Body of pancreas (tissue), 4 donors: ENCODE measurements around the gene PHACTR3. TPM values are rescaled to one million over a fixed set of nuclear protein-coding genes. Genes with fewer than 3 reads are reported as not detected.

Experiments
- ATAC-seq: fragments of 150-250 bp; one replicate; pipeline ENCODE4 v1.9.1; 2016
- DNase-seq, 4 donors: peaks; one replicate each; pipeline ENCODE4 v3.0.0-alpha.2; 2019
- H3K27ac ChIP-seq, 4 donors: fragments of 200-600 bp; sonication (generic); 1 replicate in 3 of 4; 2 replicates in 1 of 4; pipeline versions ENCODE4 v1.5.1 to v1.6.1; 2016 to 2019; ENCODE audit warnings: mild to moderate bottlenecking in 1 of 4, mixed read lengths in 1 of 4, moderate library complexity in 1 of 4
- H3K27me3 ChIP-seq, 2 donors: fragments of 200-600 bp; sonication (generic); one replicate each; pipeline ENCODE4 v1.6.0; 2016; ENCODE audit warnings: mild to moderate bottlenecking in 1 of 2
- H3K36me3 ChIP-seq, 2 donors: fragments of 200-600 bp; sonication (generic); replicated peaks in 1 of 2; 2 replicates each; pipeline ENCODE4 v1.5.1; 2016; ENCODE audit warnings: low read depth in 2 of 2; ENCODE audit not compliant: insufficient read depth in 1 of 2
- H3K4me1 ChIP-seq: fragments of 200-600 bp; sonication (generic); one replicate; pipeline ENCODE4 v1.6.0; 2016
- H3K4me3 ChIP-seq, 2 donors: fragments of 200-600 bp; sonication (generic); 1 replicate in 1 of 2; 2 replicates in 1 of 2; pipeline ENCODE4 v1.5.1; 2016 to 2019
- H3K9me3 ChIP-seq, 3 donors: fragments of 200-600 bp; sonication (generic); 1 replicate in 2 of 3; 2 replicates in 1 of 3; pipeline ENCODE4 v1.5.1; 2016
- POLR2A ChIP-seq, 3 donors: fragments of 450-650 bp; IDR thresholded peaks; one replicate each; pipeline ENCODE4 v1.6.1; 2016; ENCODE audit warnings: antibody characterized with exemption in 3 of 3, mild to moderate bottlenecking in 2 of 3
- WGBS, 2 donors: methylation state at CpG; one replicate each; pipeline ENCODE4 v1.1.5; 2017; 5-methylcytosine and 5-hydroxymethylcytosine counted together
- intact Hi-C: fragments of 100-400 bp; cut with DNase I; formaldehyde crosslinking; loops from one replicate; pipeline ENCODE4 v1.15.1; 2023
- total RNA-seq, 2 donors: library from RNA; depleted of rRNA; stranded (reverse); fragments of >200 nt; gene quantifications; one replicate each; pipeline ENCODE4 v1.1.0, GENCODE V29; 2016
- TF ChIP-seq, protein P1 (sequence below), 7 experiments: fragments of 450-650 bp in 4 of 7; fragments of 200-600 bp in 3 of 7; sonication (generic) in 3 of 7; IDR thresholded peaks; one replicate each; pipeline ENCODE4 v1.5.1; 2016 to 2019; ENCODE audit warnings: antibody characterized with exemption in 7 of 7

Gene PHACTR3
- total RNA-seq, 2 donors from 2014 or later: 0.52 to 0.66 TPM

DNA sequence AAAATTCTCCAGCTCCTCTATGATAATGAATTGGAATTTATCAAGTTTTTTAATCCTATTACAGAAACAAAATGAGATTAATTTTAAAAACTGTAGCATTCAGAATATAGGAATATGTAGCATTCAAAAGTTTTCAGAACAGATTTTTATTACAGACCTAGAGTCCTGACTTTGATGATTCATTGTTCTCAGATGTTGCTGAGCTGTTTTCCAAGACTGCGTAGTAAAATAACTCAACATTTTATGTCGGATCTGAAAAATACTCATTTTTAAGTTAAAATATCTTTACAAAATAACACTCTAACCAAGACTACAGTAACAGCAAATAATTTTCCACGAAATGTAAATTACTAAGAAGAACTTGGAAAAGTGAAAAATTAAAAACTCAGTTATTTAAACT, 262.0 kb downstream of the PHACTR3 start:
- no peak for TF ChIP-seq POLR2A (IDR thresholded peaks at IDR 0.05)
- TF ChIP-seq, protein P1, sequence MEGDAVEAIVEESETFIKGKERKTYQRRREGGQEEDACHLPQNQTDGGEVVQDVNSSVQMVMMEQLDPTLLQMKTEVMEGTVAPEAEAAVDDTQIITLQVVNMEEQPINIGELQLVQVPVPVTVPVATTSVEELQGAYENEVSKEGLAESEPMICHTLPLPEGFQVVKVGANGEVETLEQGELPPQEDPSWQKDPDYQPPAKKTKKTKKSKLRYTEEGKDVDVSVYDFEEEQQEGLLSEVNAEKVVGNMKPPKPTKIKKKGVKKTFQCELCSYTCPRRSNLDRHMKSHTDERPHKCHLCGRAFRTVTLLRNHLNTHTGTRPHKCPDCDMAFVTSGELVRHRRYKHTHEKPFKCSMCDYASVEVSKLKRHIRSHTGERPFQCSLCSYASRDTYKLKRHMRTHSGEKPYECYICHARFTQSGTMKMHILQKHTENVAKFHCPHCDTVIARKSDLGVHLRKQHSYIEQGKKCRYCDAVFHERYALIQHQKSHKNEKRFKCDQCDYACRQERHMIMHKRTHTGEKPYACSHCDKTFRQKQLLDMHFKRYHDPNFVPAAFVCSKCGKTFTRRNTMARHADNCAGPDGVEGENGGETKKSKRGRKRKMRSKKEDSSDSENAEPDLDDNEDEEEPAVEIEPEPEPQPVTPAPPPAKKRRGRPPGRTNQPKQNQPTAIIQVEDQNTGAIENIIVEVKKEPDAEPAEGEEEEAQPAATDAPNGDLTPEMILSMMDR (IDR thresholded peaks at IDR 0.05): no peak
- Histone ChIP-seq H3K27ac (no peak overlapping the region), H3K4me3 (no peak overlapping the region), H3K27me3 (no peaks in the 10 kb centered on the region), H3K4me1 (no peaks in the 10 kb centered on the region), H3K9me3 (no peaks in the 10 kb centered on the region), H3K36me3 (peaks cover 0 to 6% of the 10 kb centered on the region in 2 donors)
- WGBS, 2 donors: 92 to 95% methylated on average over 3 of the region's 3 CpGs
- DNase-seq (no peak), ATAC-seq (no peak)
- intact Hi-C loops: no loop called here

DNA sequence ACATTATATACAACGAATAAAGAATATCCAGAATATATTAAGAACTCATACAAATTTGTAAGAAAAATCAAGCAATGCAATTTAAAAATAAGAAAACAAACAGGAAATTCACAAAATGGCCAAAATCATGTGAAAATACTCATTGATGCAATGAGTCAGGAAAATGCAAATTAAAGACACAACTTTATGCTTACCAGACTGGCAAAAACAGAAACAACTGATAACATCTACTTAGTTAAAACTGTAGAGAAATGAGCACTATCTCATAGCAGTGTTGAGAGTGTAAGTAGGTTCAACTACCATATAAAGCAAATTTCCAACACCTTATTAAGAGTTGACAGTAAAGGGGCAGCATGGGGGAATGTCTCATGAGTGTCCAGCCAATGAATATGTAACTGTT, 266.8 kb downstream of the PHACTR3 start:
- TF ChIP-seq, protein P1 (IDR thresholded peaks at IDR 0.05): no peak
- no peak for TF ChIP-seq POLR2A (IDR thresholded peaks at IDR 0.05)
- WGBS, 2 donors: 88 to 94% methylated on average over 1 of the region's 1 CpG
- no peaks in the 10 kb centered on the region for H3K9me3 ChIP-seq
- H3K4me3 ChIP-seq: no peak overlapping the region
- H3K4me1 ChIP-seq: no peaks in the 10 kb centered on the region
- H3K27me3 ChIP-seq: no peaks in the 10 kb centered on the region
- DNase-seq (no peak), ATAC-seq (no peak)
- no peak overlapping the region for H3K27ac ChIP-seq
- peaks cover 0 to 5% of the 10 kb centered on the region in 2 donors for H3K36me3 ChIP-seq
- intact Hi-C loops: no loop called here

DNA sequence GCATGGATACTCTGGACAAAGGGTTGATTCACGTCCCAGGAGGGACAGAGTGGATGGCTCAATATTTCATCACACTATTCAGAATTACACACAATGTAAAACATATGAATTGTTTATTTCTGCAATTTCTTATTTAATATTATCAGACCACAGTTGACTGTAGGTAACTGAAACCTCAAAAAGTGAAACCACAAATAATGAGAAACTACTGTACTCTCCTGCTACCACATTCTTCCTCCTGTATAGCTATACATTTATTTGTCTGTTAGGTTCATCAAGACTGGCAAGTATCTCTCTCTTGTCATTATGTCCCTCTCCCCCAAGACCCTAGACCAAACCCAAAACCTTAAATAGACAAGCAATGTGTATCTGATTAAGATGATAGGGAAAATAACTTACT, 269.1 kb downstream of the PHACTR3 start:
- WGBS, 2 donors: 83 to 96% methylated on average over 1 of the region's 1 CpG
- Histone ChIP-seq H3K27ac (no peak overlapping the region), H3K36me3 (no peaks in the 10 kb centered on the region), H3K9me3 (no peaks in the 10 kb centered on the region), H3K4me1 (no peaks in the 10 kb centered on the region), H3K4me3 (no peak overlapping the region), H3K27me3 (no peaks in the 10 kb centered on the region)
- DNase-seq (no peak), ATAC-seq (no peak)
- no peak for TF ChIP-seq POLR2A (IDR thresholded peaks at IDR 0.05)
- TF ChIP-seq, protein P1 (IDR thresholded peaks at IDR 0.05): no peak
- intact Hi-C loops: no loop called here

DNA sequence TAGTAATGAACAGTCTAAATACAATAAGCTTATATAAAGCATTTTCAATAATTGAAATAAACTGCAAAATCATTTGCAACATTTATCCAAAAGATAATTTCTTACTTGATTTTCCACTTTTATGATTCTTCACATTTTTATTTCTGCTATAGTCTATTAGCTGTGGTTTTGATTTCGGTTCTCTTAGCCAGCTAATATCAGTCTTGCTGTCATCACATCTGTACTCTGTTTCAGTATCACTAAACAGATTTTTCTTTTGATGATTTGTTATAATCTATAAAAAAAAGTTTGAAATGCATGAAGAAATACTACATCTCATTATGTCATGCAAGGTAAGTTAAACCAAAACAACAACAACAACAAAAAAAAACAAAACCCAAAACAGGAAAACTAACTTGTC, 275.9 kb downstream of the PHACTR3 start:
- H3K27ac ChIP-seq: no peak overlapping the region
- no peak for TF ChIP-seq POLR2A (IDR thresholded peaks at IDR 0.05)
- TF ChIP-seq, protein P1 (IDR thresholded peaks at IDR 0.05): no peak
- no peak for DNase-seq
- 90 to 94% methylated on average over 1 of the region's 1 CpG for WGBS, 2 donors
- H3K9me3 ChIP-seq: no peaks in the 10 kb centered on the region
- H3K36me3 ChIP-seq: no peaks in the 10 kb centered on the region
- intact Hi-C loops: no loop called here
- no peaks in the 10 kb centered on the region for H3K27me3 ChIP-seq
- H3K4me3 ChIP-seq: no peak overlapping the region
- H3K4me1 ChIP-seq: no peaks in the 10 kb centered on the region
- no peak for ATAC-seq

DNA sequence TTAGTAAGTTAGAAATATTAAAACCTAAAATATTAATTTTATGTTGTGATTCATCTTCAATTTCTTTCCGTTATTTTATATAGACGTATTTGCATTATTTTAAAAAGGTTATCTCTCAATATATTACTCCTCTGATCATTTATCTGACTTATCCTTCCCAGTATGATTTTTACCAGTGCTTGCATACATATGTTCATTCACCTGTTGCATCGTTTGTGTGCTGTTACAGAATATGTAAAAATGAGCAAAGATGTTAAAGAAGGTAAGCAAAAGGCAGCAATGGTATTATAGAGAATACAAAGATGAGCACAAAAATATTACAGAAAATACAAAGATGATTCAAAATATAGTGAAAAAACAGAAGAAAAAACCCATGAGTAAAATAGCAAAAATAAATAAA, 280.2 kb downstream of the PHACTR3 start:
- intact Hi-C loops: no loop called here
- Histone ChIP-seq H3K4me3 (no peak overlapping the region), H3K27ac (no peak overlapping the region), H3K4me1 (no peaks in the 10 kb centered on the region), H3K27me3 (no peaks in the 10 kb centered on the region), H3K9me3 (no peaks in the 10 kb centered on the region), H3K36me3 (no peaks in the 10 kb centered on the region)
- TF ChIP-seq, protein P1 (IDR thresholded peaks at IDR 0.05): no peak
- no peak for TF ChIP-seq POLR2A (IDR thresholded peaks at IDR 0.05)
- ATAC-seq (no peak), DNase-seq (no peak)
- 92 to 93% methylated on average over 3 of the region's 3 CpGs for WGBS, 2 donors
